ENCODE results near the gene CEND1.

The CEND1 gene

DNA sequence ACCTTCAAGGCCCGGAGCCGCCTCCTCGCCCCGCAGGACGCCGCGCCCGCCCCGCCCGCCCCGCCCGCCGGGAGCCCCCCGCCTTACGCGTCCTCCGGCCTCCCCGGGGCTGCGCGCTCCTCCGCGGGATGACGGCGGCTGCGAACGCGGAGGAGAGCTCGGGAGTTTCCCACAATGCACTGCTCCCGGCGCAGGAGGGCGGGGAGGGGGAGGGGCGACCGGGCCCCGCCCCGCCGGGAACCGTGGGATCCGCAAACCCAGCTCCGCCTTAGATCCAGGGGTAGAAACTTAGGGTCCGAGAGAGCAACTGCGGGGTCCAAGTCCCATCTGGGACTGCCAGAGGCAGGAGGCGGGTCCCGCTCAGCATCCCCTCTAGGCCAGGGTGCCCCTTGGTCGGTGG, at the start of gene CEND1:
Gene CEND1 (minus strand): TSS at position 148 of the 400 bp plus-strand sequence. CDS start 1,514 bp downstream, outside the sequence.
- no peak for DNase-seq (ENCODE audit: low spot score)

DNA sequence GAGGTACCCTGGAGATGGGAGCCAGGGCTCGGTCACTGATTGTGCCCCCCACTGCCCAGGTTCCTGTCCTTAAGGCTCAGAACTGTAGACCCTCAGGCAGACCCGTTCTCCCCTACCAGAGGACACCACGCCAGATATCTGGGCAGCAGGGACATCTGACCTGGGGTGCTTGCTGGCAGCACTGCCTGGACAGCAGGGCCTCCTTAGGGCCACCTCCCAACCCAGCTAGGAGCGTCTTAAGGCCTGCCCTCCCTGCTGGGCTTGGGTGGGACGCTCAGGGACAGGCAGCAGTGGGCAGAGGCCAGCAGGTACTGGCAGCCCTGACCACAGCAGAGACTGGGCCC, 49.4 kb upstream of the CEND1 start:
- DNase-seq (ENCODE audit: low spot score), result no peak

DNA sequence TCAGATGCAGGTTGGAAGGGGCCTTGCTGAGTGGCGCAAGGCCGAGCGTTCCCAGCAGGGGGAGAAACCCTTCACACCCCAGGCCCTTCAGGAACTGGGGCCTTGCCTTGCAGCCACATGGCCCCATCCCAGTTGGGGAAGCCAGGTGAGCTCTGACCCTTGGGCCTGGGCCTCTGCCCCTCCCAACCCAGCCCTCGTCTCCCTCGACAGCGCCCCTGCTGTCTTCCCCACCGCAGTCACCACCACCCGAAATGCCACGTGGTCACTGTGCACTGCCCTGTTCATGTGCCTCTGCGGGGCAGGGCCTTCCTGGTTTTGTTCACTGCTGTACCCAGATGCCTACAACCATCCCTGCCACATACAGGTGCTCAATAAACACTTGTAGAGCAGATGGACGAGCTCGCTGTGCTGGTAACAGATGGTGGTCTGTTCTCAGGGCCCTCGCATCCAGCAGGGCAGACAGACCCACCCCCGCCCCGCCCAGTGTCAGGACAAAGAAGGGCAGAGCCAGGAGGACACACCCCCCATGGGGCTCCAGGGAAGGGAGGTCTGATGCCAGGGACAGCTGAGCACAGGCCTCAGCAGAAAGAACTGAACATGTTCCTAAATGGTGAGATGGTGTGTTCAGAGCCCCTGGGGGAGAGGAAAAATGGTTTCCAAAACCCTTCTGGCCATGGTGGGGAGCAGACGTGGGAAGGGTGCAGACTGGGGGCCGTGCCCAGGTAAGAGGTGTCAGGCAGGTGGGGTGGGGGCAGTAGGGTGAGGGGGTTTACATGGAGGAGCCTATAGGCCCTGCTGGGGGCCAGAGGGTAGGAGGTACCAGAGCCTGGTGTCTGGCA, 48.8 kb upstream of the CEND1 start:
- DNase-seq (ENCODE audit: low spot score), result peak; percentile 49

DNA sequence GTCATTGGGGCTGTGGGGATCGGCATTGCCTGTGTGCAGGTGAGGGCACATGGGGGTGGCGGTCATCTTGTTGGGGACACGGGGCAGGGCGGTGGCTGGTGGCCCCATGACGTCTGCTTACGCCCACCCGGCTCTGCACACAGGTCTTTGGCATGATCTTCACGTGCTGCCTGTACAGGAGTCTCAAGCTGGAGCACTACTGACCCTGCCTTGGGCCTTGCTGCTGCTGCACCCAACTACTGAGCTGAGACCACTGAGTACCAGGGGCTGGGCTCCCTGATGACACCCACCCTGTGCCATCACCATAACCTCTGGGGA, 48.1 kb upstream of the CEND1 start:
- DNase-seq (ENCODE audit: low spot score), result no peak

DNA sequence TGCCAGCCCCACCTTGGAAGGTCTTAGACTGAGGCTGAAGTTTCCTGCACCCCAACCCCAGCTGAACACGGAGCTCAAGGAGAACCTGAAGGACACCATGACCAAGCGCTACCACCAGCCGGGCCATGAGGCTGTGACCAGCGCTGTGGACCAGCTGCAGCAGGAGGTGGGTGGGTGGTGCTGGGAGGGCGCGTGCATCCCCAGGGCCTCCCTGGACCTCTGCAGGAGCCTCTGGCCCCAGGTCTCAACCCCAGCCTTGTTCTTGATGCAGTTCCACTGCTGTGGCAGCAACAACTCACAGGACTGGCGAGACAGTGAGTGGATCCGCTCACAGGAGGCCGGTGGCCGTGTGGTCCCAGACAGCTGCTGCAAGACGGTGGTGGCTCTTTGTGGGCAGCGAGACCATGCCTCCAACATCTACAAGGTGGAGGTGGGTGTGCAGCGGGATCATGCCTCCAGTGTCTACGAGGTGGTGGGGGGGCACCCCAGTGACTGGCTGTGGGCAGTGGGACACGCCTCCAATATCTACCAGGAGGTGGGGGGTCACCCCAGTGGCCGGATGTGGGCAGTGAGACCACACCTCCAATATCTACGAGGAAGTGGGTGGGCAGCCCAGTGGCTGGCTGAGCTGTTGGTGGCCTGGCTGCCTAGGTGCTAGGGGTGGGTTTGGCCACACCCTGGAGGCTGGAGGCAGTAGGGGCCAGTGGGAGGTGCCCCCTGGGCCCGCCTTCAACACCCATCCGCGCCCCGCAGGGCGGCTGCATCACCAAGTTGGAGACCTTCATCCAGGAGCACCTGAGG, 47.5 kb upstream of the CEND1 start:
- no peak for DNase-seq (ENCODE audit: low spot score)

DNA sequence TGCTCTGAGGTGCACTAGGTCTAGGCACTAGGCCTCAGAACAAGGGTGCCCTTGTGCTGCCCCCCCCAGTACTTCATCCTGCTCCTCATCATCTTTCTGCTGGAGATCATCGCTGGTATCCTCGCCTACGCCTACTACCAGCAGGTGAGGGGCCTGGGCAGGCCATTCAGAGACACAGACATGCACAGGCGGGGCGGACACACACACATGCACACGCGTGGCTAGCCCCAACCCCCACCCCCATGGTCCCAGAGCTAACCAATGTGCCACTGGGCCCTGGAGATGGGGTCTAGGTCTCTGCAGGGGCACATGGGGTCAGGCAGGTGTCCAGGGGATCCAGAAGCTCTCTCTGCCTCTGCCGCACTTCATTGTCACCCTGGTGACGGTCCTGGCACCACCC, 46.8 kb upstream of the CEND1 start:
- no peak for DNase-seq (ENCODE audit: low spot score)

DNA sequence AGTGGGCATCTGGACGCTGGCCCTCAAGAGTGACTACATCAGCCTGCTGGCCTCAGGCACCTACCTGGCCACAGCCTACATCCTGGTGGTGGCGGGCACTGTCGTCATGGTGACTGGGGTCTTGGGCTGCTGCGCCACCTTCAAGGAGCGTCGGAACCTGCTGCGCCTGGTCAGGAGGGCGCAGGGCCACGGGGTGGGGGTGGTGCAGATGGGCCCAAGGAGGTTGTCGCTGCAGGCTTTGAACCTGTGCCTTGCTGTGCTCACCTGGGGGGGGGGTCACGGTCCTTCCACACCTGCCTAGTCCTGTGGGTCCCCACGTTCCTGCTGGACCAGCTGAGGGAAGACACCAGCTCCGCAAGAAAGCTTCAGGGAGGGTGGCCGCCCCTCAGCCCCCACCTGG, 46.4 kb upstream of the CEND1 start:
- DNase-seq (ENCODE audit: low spot score), result no peak

DNA sequence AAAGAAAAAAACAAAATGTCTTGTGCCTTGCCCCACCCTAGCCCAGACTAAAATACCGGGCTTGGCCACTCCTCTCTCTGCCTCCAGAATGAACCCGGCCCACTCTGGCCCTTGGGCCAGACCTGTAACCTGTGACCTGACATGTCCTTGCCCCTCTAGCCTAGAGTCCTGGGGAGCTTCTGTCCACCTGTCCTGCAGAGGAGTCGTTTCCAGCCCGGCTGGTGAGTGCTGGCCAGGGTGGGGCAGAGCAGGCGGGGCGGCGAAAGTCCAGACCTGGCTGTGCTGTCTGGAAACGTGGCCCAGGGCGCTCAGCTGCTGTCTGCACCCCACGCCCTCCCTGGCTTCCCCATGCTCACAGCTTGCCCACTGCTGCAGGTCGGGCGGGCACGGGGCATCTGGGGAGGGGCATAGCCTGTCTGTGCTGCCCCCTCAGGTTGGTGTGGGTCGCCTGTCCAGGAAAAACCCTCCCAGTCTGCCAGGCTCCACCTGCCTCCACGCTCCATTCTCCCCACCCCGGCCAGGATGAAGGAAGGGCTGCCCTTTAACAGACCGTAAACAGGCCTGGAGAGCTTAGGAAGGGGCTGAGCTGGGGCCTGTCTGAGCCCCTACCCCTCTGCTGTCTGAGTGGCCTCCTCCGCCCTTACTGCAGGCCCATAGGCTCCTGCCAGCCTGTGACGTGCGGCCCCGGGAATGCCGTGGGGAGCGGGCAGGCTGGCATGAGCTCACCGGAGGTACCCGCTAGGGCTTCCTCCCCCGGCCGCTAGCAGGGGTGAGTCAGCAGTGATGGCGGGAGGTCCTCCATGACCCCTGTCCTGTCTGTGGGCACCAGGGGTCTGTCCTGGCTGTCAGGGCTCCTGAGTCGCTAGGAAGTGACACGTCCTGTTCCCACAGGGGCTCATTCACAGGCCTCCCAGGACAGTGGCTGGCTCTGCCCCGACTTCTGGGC, 44.8 kb upstream of the CEND1 start:
- no peak for DNase-seq (ENCODE audit: low spot score)

DNA sequence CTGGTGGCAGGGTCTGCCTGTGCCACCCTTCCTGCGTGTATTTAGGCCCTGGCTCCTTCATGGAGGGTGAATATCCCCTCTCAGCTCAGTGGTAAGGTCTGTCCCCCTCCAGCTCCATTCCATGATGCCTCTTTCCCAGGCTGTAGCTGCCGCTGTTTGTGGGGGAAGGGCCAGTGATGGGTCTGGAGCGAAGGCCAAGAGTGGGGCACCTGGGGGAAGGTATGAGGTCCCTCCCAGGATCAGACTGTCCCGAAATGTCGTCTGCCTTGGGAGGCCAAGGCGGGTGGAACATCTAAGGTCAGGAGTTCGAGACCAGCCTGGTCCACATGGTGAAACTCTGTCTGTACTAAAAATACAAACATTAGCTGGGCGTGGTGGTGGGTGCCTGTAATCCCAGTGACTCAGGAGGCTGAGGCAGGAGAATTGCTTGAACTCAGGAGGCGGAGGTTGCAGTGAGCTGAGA, 44.0 kb upstream of the CEND1 start:
- no peak for DNase-seq (ENCODE audit: low spot score)

DNA sequence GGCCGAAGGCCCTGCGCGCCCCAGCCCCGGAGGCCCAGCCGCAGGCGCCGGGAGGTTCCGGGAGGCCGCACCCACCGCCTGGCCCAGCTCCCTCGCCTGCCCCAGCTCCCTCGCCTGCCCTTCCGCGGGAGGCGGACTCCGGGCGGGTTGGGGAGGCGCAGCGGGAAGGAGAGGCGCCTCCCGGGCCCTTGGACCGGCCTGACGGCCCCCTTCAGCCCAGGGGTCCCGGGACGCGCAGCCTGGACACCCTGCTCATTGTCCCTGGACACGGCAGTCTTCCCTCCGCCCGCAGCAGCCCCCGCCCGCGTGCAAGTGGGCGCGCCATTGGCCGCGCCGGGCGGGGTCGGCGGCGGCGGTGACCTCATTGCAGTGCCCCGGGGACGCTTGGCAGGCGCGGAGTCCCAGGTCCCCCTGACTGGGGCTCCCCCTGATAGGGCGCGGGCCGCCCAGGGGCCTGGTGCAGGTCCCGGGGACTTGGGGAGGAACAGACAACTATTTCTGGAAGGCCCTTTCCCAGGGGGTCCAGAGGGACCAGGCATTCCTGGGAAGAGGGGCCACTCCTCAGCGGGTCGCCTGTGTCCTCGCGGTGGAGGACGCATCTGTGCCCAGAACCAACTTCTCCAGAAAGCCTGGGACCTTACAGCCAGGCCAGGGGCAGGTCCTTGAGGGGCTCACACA, 43.4 kb upstream of the CEND1 start:
- no peak for DNase-seq (ENCODE audit: low spot score)

DNA sequence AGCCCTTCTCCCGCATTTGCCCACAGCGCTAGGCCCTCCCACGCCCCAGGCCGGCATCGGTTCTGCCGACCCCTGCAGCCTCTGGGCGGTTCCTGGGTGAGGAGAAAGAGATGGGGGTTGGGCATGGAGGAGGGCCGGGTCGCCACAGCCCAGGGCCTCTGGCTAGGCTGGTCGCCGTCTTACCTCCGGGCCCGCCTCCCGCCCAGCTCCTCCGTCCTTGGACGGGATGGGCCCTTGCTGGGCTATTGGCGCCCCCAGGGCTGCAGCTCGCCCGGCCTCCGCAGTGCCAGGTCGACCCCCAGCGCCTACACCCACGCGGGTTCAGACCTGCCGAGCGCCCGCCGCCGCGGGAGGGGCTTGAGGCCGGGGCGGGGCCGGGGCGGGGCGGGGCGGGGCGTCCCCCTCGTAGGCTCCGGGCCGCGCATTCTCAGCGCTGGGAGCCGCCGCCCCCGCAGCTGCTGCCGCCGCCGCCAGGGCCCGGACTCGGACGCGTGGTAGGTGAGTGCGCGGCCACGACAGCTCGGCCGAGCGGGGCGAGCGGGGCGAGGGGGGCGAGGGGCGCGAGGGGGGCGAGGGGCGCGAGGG, 42.7 kb upstream of the CEND1 start, which contains the start of gene CD151:
Gene CD151 (plus strand): TSS at position 424 of the 585 bp plus-strand sequence. CDS start 3,118 bp downstream, outside the sequence.
- DNase-seq (ENCODE audit: low spot score), result peak; percentile 61

DNA sequence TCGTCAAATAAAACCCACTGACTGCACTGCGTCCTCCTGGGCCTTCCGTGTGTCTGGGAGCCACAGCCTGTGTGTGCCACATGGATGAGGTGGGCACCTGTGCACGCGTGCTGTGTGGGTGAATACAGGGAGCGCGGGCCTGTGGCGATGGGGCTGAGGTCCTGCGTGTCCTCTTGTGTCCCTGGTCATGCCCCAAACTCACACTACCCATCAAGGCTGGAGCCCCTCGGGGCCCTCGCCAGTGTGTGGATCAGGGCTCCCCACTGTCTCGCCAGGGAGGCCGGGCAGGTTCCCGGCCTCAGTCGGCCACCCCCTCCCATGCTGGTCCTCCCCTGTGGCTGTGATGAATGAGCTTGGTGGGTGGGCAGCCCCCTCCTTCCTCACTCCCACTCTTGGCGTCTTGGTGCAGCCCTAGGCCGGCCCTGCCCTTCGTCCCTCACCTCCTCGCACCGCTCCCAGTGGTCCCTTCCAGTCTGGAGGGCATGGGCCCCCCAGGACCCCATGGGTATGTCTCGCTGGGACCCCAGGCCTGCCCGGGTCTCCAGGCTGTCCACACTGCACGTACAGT, 42.2 kb upstream of the CEND1 start:
- no peak for DNase-seq (ENCODE audit: low spot score)

DNA sequence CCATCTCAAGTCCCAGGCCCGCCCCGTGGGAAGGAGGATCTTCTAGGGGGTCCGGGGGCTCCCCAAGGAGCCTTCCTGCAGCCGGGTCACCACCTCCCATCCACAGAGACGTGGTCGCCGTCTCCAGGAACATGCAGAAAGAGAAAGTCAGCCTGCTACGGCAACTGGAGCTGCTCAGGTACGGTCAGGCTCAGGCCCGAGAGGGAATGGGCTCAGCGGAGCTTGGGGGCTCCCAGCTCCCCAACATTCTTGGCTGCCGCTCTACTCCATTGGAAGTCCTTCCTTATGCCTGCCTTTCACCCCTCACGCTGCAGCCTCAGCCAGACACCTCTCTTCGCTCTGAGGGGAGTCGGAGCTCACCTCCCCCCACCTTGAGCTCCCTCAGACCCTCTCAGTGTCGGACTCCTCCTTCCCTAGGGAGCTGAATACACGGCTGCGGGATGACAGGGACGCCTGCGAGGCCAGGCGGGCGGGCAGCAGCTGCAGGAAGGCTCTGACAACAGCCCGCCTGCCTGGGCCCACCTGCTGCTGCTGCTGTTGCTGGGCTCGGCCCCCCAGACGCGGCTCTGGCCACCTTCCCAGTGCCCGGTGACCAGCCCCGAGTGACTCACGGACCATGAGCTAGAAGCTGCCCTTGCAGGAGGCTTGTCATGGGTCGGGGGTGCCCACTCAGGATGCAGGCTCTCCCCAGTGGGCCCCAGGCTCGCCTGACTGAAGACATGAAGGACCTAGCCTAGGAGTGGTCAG, 41.4 kb upstream of the CEND1 start:
- no peak for DNase-seq (ENCODE audit: low spot score)

DNA sequence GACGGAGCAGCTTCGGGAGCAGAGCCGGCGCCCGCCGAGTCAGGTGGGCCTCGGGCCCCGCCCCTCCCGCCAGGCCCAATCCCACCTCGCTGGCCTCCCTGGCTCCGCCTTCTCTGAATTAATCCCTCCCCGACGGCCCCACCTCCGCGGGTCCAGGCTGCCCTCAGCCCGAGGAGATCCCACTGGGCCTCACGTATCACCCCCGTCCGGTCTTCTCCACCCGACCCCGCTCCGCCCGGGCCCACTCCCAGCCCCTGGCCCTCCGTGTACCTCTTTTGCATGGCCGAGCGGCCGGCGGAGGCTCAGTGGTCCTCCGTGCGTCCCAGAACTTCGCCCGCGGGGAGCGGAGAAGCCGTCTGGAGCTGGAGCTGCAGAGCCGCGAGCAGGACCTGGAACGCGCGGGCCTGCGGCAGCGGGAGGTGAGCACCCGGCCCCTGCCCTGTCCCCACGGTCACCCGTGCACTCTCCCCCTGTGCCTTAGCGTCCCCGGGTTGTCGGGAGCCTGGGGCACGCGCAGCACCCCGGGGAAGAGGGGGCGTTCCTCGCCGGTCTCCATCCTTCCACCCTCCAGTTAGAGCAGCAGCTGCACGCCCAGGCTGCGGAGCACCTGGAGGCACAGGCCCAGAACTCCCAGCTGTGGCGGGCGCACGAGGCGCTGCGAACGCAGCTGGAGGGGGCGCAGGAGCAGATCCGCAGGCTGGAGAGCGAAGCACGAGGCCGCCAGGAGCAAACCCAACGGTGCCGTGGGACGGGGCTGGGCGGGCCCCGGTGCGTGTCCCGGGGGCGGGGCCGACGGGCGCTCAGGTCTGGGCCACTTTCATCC, 40.6 kb upstream of the CEND1 start:
- peak; percentile 80 for DNase-seq (ENCODE audit: low spot score)

DNA sequence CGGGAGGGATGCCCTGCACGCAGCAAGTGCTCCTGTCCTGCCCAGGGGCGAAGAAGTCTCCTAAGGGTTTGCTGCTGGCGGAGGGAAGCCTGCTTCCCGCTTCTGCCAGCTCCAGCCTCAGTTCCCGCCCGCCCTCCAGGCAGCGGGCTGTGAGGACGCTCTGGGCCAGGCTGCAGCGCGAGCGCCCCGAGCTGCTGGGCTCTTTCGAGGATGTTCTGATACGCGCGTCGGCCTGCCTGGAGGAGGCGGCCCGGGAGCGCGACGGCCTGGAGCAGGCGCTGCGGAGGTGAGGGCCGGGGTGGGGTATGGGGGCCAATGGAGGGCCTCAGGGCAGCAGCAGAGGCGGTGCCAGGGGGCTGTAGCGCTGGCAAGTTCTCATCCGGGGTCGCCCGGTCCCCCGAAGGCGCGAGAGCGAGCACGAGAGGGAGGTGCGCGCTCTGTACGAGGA, 40.0 kb upstream of the CEND1 start:
- no peak for DNase-seq (ENCODE audit: low spot score)

DNA sequence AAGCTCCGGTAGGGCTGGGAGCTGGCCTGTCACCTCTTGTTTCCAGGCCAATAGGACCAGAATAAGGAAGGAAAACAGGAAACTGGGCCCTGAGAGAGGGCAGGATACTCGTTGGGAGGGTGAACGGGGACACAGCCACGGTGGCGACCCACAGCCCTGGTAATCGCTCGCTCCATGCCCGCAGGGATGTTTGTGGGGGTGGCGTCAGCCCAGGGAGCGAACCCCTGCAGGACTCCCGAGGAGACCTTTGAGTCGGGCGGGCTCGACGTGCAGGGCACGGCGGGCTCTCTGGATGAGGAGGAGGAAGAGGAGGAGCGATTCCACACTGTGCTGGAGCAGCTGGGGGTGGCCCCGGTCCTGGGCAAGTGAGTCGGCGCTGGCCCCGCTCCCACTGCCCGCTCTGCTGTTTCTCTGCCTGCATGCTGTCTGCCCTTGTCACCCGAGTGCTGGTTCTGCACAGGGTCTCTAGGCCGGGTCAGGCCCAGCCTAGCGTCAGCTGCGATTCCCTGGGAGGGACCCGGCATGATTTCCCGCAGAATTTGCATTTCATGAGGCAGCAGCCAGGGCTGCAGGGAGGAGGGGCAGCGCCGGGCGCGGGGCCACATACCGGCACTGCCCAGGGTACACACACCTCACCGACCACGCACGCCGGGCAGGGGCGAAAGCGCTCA, 39.4 kb upstream of the CEND1 start:
- DNase-seq (ENCODE audit: low spot score), result no peak

DNA sequence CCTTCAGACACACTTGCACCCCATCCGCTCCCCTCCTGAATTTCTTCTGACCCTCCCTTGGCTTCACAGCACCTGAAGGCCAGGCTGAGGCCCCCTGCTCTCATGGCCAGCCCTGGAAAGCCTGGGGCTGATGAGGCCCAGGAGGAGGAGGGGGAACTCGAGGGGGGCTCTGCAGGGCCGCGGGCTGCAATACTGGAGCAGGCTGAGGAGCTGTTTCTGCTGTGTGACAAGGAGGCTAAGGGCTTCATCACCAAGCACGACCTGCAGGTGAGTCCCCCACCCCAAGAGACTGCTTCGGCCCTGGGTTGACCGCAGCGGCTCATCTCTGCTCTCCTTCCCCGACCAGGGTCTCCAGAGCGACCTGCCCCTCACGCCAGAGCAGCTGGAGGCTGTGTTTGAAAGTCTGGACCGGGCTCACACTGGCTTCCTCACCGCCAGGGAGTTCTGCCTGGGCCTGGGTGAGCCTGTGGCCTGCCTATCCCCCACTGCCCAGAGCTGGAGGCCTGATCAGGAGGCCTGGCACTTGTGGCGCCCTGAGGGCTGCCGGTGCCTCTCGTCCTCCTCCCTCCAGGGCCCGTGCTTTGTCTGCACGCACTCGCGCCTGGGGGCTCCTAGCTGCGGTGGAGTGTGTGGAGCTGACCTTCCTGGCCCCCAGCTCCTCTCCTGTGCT, 38.8 kb upstream of the CEND1 start:
- DNase-seq (ENCODE audit: low spot score), result no peak

DNA sequence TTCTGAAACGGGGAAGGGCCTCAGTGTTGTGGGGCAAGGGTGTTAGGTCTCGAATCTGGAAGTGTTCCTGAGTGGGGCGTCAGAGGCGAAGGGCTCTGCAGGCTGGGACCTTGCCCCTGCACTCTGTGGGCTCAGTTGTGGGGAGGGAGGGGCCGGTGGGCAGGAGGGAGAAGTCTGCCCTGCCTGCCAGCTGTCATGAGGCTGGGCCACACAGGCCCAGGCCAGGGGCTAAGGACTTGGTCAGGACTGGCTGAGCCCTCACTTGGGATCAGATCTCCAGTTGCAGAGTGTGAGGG, 38.0 kb upstream of the CEND1 start, which contains the start of gene CRACR2B:
Gene CRACR2B (plus strand): TSS at position 23 of the 296 bp plus-strand sequence. CDS start 689 bp downstream, outside the sequence.
- no peak for DNase-seq (ENCODE audit: low spot score)
